Keratinocyte (primary cell): Measurements from ENCODE around the gene SORL1-AS1.

Experiments
- EZH2 ChIP-seq: IDR thresholded peaks from one replicate; pipeline ENCODE4 v1.6.1; 2012; ENCODE audit warnings: inconsistent platforms, mild to moderate bottlenecking, low read length, moderate library complexity
- TF ChIP-seq, protein P1 (sequence below), 3 experiments: IDR thresholded peaks in 1 of 3; conservative IDR thresholded peaks in 1 of 3; optimal IDR thresholded peaks in 1 of 3; 2 replicates in 2 of 3; 3 replicates in 1 of 3; pipeline versions ENCODE3 to v1.5.1; 2011; ENCODE audit warnings: low read length in 3 of 3, mild to moderate bottlenecking in 3 of 3, moderate library complexity in 2 of 3, control low read depth in 1 of 3, inconsistent platforms in 1 of 3; ENCODE audit not compliant: insufficient read depth in 2 of 3; ENCODE audit errors: extremely low read depth in 1 of 3

DNA sequence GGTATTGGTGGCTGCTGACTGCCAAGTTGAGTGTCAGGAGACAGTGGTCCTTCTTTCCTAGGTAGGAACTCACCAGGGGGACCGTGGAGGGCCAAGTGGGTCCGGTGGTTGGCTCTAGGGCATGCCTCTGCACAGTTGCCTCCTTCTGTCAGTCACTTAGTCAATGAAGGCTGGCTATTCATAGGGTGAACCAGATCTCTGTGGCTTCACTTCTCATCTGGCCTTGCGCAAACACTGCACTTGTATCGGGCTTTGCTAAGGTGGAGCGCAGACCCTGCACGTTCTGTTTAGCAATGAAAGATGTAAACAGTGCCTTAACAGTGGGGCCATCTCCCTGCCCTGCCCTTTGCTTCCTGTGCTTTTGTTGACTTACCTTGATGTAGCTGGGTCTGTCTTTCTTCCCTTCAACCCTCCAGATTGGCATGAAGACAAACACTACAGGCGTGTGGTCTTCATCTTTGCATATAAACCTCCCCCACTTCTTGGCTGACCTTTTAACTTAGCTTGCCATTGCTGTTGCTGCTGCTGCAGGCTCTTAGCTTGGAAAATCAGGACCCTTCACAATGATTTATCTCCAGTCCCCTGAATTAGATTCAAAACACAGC lies 6.7 kb upstream of the SORL1-AS1 start:
- TF ChIP-seq, protein P1, sequence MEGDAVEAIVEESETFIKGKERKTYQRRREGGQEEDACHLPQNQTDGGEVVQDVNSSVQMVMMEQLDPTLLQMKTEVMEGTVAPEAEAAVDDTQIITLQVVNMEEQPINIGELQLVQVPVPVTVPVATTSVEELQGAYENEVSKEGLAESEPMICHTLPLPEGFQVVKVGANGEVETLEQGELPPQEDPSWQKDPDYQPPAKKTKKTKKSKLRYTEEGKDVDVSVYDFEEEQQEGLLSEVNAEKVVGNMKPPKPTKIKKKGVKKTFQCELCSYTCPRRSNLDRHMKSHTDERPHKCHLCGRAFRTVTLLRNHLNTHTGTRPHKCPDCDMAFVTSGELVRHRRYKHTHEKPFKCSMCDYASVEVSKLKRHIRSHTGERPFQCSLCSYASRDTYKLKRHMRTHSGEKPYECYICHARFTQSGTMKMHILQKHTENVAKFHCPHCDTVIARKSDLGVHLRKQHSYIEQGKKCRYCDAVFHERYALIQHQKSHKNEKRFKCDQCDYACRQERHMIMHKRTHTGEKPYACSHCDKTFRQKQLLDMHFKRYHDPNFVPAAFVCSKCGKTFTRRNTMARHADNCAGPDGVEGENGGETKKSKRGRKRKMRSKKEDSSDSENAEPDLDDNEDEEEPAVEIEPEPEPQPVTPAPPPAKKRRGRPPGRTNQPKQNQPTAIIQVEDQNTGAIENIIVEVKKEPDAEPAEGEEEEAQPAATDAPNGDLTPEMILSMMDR (optimal IDR thresholded peaks at IDR 0.05 in 1 of 3, IDR thresholded peaks at IDR 0.05 in 1 of 3, conservative IDR thresholded peaks at IDR 0.05 in 1 of 3; ENCODE audit: extremely low read depth in 1 of 3, insufficient read depth in 2 of 3, low read length in 3 of 3), result no peak
- TF ChIP-seq EZH2, result no peak
